ENCODE data around the gene RPS15.

Gene RPS15

GRCh38 chr19:1482361-1483130, 44.4 kb downstream of the RPS15 start:
- in situ Hi-C loops (cut with MboI; ENCODE audit: low sequenced_read_pairs, unreplicated experiment), result no loop called here
- DNase-seq (ENCODE audit: low spot score), result no peak
- no peak for TF ChIP-seq CTCF (IDR thresholded peaks at IDR 0.05; ENCODE audit: borderline replicate concordance, control extremely low read depth, extremely low read depth, insufficient read depth, missing control alignments)

GRCh38 chr19:1483131-1483978, 45.2 kb downstream of the RPS15 start:
- in situ Hi-C loops (cut with MboI; ENCODE audit: low sequenced_read_pairs, unreplicated experiment), result no loop called here
- no peak for DNase-seq (ENCODE audit: low spot score)

GRCh38 chr19:1483979-1484428, 45.8 kb downstream of the RPS15 start:
- no peak for TF ChIP-seq CTCF (IDR thresholded peaks at IDR 0.05; ENCODE audit: borderline replicate concordance, control extremely low read depth, extremely low read depth, insufficient read depth, missing control alignments)
- DNase-seq (ENCODE audit: low spot score), result no peak
- in situ Hi-C loops (cut with MboI; ENCODE audit: low sequenced_read_pairs, unreplicated experiment), result no loop called here

More at GRCh38 chr19:1483131-1483978, 45.2 kb downstream of the RPS15 start:
- no peak for TF ChIP-seq CTCF (IDR thresholded peaks at IDR 0.05; ENCODE audit: borderline replicate concordance, control extremely low read depth, extremely low read depth, insufficient read depth, missing control alignments)

- no peak for TF ChIP-seq CTCF (IDR thresholded peaks at IDR 0.05; ENCODE audit: borderline replicate concordance, control extremely low read depth, extremely low read depth, insufficient read depth, missing control alignments)
- in situ Hi-C loops (cut with MboI; ENCODE audit: low sequenced_read_pairs, unreplicated experiment), result no loop called here
- no peak for DNase-seq (ENCODE audit: low spot score)
Observed at GRCh38 chr19:1486720-1487575, 48.8 kb downstream of the RPS15 start.

GRCh38 chr19:1487576-1488281, 49.5 kb downstream of the RPS15 start:
- DNase-seq (ENCODE audit: low spot score), result no peak
- in situ Hi-C loops (cut with MboI; ENCODE audit: low sequenced_read_pairs, unreplicated experiment), result no loop called here
- no peak for TF ChIP-seq CTCF (IDR thresholded peaks at IDR 0.05; ENCODE audit: borderline replicate concordance, control extremely low read depth, extremely low read depth, insufficient read depth, missing control alignments)

All from GM13976 (cell line).